GM12891 (cell line): ENCODE measurements around the gene TAS2R3.
A peak's percentile ranks its signal among the peaks of the same experiment; 100 is the strongest.

Experiments
- DNase-seq: peaks from one replicate; pipeline ENCODE4 v3.0.0; 2011; ENCODE audit warnings: low spot score; ENCODE audit not compliant: insufficient read length
- FAIRE-seq: peaks from 2 replicates; lab custom pipeline; 2011; peaks lifted over from hg19 to GRCh38; lab: Jason Lieb, UNC
- PAX5 ChIP-seq: IDR thresholded peaks from 2 replicates; pipeline ENCODE4 v1.6.1; 2011; ENCODE audit warnings: low read length, moderate library complexity, mild to moderate bottlenecking; ENCODE audit not compliant: insufficient read depth, severe bottlenecking
- POLR2A ChIP-seq: IDR thresholded peaks from 2 replicates; pipeline ENCODE4 v1.6.1; 2011; ENCODE audit warnings: low read depth, low read length, control low read depth
- POLR2AphosphoS5 ChIP-seq: IDR thresholded peaks from 2 replicates; pipeline ENCODE4 v1.6.1; 2011; ENCODE audit warnings: low read depth, low read length, control low read depth
- POU2F2 ChIP-seq: IDR thresholded peaks from 2 replicates; pipeline ENCODE4 v1.6.1; 2011; ENCODE audit warnings: low read depth, mild to moderate bottlenecking, control low read depth, low read length, moderate library complexity
- SPI1 ChIP-seq: IDR thresholded peaks from 2 replicates; pipeline ENCODE4 v1.6.1; 2011; ENCODE audit warnings: low read depth, low read length, control low read depth
- TAF1 ChIP-seq: IDR thresholded peaks from 2 replicates; pipeline ENCODE4 v1.6.1; 2011; ENCODE audit warnings: low read depth, low read length, control low read depth

TAS2R3 gene

DNA sequence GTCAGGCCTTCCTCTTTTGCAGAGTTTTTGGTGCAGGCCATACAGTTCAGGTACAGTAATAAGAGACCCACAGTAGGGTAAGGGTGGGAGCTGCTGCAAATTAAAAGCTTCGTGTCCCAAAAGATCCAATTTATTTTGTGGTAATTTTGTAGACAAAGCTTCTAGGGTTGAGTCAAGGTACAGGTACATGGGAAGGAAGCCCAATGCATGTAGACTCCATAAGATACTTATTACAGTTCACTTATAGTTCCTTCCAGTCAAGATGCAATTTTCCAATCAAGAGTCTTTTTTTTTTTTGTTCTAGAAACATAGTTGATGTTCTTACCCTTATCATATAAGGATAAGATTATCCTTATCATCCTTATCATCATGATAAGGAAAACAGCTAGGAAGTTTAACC lies 12.5 kb downstream of the TAS2R3 start, which contains the start of gene TAS2R4:
Gene TAS2R4, plus strand, starts transcription at position 301 of the 400 bp plus-strand sequence. CDS start 1,815 bp downstream, outside the sequence.
- no peak for FAIRE-seq
- TF ChIP-seq POLR2A (no peak), POLR2AphosphoS5 (no peak), TAF1 (no peak), POU2F2 (no peak), PAX5 (no peak), SPI1 (no peak)
- DNase-seq: no peak

DNA sequence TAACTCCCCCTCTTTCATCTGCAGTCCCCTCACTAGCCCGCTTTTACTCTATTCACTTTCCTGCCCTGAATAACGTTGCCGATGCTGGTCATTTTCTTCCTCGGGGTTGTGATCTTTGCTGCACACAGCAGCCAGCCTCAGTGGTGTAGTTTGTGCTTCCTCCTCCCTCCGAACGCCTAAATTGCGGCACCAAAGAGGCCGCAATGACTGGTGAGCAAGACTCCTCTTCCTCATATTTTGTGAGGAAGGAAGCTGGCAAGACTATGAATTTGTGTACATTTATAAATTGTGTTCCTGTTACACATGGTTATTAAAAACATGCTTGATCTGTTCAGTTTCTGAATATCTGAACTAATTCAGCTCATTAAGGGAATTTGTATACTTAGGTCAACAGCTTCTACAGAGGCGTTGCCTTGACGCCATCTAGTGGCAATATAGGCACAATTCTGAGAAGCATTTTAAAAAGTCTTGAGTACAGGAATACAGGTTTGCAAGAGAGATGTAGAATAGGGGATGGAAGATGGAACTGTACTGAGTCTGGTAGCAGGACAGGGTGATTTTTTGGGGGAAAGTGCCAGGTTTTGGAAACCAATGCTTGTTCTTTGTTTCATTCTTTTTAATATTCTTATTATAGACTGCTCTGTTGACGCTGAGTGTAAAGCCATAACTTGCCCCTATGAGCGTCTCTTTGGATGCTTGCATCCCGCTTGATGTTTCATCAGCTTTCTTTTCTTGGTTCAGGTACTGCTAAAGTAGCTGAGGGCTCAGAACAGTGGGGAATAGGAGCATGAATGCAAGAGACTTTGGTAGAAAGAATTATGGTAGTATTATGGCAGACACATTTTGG lies 22.0 kb downstream of the TAS2R3 start:
- FAIRE-seq: peak; percentile 69
- TF ChIP-seq PAX5 (no peak), SPI1 (no peak), TAF1 (no peak), POU2F2 (no peak), POLR2A (no peak), POLR2AphosphoS5 (no peak)
- peak; percentile 33 for DNase-seq

DNA sequence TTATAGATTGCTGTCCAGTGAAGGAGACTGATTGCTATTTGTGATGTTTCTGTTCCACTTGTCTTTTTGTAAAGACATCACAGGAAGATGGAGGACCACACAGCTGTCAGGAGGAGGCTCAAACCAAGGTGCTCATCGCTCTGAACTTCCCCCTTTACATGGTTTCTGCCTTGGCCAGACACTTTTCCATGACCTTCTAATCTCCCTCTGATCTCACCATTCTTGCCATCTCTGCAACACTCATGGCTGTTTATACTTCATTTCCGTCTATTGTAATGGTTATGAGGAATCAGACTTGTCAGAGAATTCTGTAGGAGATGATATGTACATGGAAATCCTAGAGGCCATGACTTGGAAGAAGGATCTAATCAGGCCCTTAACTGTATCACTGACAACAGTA lies 24.4 kb downstream of the TAS2R3 start:
- FAIRE-seq: no peak
- TF ChIP-seq POLR2AphosphoS5 (no peak), TAF1 (no peak)
- DNase-seq: no peak

DNA sequence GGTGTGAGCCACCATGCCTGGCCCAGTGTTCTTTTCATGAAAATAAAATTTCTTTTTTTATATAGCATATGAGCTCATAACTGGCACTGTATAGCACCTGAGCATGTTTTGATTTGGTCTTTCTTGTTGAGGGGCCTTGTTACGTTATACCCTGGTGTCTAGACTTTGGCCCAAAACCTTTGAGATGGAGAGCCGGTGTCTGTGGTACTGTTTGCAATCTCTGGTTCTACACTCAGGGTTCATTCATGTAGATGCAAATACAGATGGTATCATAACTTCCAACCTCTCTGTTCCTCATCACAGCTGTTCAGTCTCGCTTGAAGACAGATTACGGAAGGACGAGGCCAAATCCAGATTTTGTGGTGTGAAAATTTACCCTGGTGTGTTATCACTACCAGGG lies 26.0 kb downstream of the TAS2R3 start, which contains the start of gene TAS2R5:
Gene TAS2R5, plus strand, starts transcription at position 301 of the 400 bp plus-strand sequence. CDS start 145 bp downstream, outside the sequence.
- TF ChIP-seq TAF1 (no peak), POLR2A (no peak), POU2F2 (no peak), PAX5 (no peak), SPI1 (no peak), POLR2AphosphoS5 (no peak)
- DNase-seq (no peak), FAIRE-seq (no peak)

DNA sequence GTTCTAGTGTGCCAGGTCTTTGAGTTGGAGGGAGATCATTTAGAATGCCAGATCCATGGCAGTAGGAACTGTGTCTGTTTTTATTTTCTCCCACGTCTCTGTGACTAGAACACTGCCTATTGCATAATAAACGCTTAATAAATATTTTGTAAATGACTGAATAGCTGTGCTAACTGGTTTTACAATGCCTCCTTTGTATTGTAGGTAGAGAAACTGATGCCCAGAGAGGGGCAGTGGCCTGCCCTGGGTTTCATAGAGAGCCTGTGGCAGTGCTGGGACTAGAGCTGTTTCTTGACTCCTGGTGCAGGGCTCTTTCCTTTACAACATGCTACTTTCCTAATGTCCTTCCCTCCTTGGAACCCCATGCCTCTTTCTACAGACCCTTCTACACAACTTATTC lies 28.6 kb downstream of the TAS2R3 start:
- FAIRE-seq (no peak), DNase-seq (no peak)
- no peak for TF ChIP-seq POLR2AphosphoS5
- no peak for TF ChIP-seq PAX5
- TF ChIP-seq TAF1: no peak
- TF ChIP-seq POU2F2: no peak
- TF ChIP-seq POLR2A: no peak
